ENCODE results near the gene TBL1X.
"Not testable (repeated sequence)": the region's sequence is repeated elsewhere in the genome, so short reads cannot be mapped to it uniquely, and the experiment has no call there.

Gene TBL1X

DNA sequence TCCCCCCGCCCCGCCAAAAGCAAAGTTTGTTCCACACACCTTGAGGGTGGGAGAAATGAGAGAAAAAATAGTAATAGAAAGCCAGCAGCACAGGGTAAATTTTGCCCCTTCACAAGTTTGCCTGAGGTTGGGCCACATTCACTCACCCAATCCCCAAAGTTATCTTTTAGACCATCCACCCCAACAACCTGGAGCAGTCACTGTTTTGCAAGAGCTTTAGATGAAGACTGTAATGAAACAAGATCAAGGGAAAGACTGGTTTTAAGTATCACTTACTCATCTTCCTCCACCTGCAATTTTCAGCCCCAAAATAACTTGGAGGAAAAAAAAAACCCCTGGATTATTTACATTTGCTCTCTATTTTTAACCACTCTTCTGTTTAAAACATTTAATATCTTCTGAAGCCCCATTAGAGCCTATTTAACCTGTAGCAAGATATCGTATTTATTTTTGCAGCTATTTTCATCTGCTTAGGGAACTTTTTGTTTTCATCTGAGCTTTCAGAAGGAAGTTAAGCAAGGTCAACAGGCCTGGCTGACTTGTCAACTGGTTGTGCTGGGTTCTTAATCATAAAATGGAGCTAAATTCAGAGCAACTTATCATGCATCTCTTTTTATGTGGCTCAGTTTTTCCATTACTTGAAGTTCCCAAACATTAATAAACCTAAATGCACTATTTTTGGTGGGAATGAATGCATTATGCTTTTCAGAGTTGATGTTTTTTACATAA lies 24.6 kb upstream of the TBL1X start:
- H3K4me3 ChIP-seq (ENCODE audit: low read length): no peak overlapping the region
- no peak for TF ChIP-seq ZNF274 (IDR thresholded peaks at IDR 0.05; ENCODE audit: low read depth, low read length)

DNA sequence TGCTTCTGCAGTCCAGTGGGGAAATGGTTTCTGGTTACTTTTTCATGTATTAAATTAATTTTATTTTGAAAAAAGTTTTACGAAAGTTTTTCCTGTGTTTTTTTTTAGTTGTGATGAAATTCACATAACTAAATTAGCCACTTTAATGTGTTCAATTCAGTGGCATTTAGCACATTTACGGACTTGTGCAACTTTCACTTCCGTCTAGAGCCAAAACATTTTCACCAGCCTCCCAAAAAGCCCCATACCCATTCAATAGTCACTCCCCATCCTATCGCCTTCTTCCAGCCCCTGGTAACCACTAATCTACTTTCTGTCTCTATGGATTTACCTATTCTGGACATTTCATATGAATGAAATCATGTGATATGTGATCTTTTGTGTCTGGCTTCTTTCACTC lies 22.8 kb upstream of the TBL1X start:
- H3K4me3 ChIP-seq (ENCODE audit: low read length): no peak overlapping the region
- TF ChIP-seq ZNF274 (IDR thresholded peaks at IDR 0.05; ENCODE audit: low read depth, low read length): no peak

DNA sequence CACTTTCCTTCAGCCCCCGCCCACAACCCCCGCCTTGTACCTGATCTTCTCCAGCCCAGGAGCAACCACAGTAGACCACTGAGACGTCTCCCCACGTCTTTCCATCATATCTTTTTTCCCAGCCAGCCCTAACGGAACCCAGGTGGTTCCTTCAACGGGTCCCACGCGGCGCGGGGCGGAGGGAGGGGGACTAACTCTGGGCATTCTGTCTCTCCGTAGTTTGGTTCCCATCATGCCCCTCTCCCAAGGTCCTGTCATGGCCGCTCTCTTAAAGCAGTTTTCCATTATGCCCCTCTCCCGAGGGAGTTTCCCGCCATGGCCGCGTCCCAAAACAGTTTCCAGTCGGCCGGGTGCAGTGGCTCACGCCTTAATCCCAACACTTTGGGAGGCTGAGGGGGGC lies 21.5 kb upstream of the TBL1X start:
- no peak overlapping the region for H3K4me3 ChIP-seq (ENCODE audit: low read length)
- no peak for TF ChIP-seq ZNF274 (IDR thresholded peaks at IDR 0.05; ENCODE audit: low read depth, low read length)

DNA sequence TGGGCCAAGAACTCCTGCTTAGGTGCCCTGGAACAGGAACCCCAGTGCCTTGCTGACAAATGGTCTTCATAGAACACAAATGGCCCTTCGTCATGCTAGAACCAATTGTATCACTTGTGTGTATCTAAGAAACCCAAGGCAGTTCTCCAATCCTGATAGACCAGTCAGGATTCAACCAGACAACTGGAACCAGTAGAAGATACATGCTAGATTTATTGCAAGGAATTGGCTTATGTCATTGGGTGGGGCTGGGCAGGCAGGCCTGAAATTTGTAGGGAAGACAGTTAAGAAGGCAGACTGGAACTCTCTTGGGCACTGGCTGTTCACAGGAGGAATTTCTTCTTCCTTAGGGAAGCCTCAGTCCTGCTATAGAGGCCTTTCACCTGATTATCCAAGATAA lies 17.0 kb upstream of the TBL1X start:
- no peak overlapping the region for H3K4me3 ChIP-seq (ENCODE audit: low read length)
- no peak for TF ChIP-seq ZNF274 (IDR thresholded peaks at IDR 0.05; ENCODE audit: low read depth, low read length)

DNA sequence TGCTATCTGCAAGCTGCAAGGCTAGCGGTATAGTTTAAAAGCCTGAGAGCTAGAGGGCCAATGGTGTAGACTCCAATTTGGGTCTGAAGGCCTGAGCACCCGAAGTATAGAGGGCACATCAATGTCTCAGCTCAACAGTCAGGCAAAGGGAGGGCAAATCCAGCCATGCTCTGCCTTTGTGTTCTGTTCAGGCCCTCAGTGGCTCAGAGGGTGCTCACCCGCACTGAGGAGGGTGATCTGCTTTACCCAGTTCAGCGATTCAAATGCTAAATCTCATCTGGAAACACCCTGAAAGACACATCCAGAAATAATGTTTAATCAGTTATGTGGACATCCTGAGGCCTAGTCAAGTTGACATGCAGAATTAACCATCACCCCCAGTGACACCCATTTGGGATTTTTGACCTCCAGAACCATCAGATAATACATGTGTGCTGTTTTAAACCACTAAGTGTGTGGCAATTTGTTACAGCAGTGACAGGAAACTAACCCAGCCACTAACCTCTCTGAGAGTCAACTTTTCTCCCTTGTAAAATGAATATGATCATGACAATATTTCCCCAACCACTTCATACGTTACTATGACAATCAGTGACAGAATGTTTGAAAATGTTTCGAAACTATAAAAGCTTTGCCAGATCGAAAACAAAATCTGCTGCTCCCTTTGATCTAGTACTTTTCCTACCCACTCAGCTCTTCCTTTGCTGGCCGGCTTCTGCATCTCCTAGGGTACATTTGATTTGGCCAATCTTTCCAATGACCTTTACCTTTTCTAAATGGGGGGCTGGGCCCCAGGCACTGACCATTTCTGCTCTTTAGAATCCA lies 8.4 kb upstream of the TBL1X start:
- H3K4me3 ChIP-seq (ENCODE audit: low read length): no peak overlapping the region
- no peak for TF ChIP-seq ZNF274 (IDR thresholded peaks at IDR 0.05; ENCODE audit: low read depth, low read length)

DNA sequence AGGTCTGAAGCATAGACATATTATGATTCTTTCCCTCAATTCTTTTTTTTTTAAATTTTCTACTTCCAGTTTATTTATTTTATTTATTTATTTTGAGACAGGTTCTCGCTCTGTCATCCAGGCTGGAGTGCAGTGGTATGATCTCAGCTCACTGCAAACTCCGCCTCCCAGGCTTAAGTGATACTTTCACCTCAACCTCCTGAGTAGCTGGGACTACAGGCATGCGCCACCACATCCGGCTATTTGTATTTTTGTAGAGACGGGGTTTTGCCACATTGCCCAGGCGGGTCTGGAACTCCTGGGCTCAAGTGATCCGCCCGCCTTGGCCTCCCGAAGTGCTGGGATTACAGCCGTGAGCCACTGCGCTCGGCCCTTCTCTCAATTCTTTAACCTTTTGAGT lies 6.8 kb upstream of the TBL1X start:
- not testable (repeated sequence) for H3K4me3 ChIP-seq (ENCODE audit: low read length)

DNA sequence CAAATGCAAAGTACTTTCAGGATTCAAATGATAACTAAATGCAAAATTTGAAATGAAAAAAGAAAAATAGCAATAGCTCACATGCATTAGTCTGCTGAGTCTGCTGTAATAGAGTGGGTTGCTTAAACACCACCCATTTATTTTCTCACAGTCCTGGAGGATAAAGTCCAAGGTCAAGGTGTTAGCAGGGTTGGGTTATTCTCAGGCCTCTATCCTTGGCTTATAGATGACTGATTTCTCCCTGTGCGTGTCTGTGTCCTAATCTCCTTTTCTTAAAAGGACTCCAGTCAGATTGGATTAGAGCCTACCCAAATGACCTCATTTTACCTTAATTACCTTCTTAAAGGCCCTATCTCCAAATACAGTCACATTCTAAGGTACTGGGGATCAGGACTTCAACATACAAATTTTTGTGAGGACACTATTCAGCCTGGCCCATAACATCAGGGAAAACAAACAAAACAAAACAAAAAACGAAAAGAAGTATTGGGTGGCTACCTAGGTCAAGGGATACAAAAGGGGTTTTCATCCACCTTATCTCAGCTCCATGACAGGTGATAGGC lies 6.3 kb upstream of the TBL1X start:
- no peak overlapping the region for H3K4me3 ChIP-seq (ENCODE audit: low read length)
- no peak for TF ChIP-seq ZNF274 (IDR thresholded peaks at IDR 0.05; ENCODE audit: low read depth, low read length)

DNA sequence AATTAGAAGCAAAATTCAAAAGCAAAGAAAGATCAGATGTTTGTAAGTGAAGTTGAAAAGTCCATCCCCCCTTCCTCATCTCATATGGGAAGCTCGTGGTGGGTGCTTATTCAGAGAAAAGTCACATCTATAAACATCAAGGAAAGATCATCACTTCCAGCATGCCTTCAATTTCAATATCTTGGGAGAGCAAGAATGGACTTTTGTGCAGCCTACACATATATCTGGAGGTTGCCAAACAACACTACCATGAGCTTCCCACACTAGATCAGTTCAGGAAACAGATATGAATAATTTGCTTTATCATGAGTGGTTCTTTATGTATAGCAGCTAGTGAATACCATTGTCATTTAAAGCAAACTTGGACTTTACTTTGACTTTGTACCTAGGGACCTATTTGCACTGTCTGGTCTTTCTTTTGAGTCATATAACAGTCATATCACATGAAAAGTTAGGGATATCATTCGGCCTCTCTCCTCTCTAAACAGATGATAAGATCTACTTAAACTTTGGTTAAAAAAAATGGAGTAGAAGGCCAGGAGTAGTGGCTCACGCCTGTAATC lies 5.6 kb upstream of the TBL1X start:
- TF ChIP-seq ZNF274 (IDR thresholded peaks at IDR 0.05; ENCODE audit: low read depth, low read length): no peak
- H3K4me3 ChIP-seq (ENCODE audit: low read length): no peak overlapping the region

DNA sequence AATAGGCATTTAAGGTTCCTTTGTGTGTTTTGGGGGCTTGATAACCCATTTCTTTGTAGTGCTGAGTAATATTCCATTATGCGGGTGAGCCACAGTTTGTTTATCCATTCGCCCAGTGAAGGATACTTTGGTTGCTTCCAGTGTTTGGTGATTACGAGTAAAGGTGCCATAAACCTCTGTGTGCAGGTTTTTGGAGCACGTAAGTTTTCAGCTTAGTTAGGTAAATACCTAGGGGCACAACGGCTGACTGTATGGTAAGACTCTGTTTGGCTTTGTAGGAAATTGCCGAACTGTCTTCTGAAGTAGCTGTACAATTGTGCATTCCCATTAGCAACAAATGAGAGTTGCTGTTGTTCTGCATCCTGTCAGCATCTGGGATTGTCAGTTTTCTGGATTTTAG lies 3.8 kb upstream of the TBL1X start:
- TF ChIP-seq ZNF274 (IDR thresholded peaks at IDR 0.05; ENCODE audit: low read depth, low read length): no peak
- H3K4me3 ChIP-seq (ENCODE audit: low read length): no peak overlapping the region

DNA sequence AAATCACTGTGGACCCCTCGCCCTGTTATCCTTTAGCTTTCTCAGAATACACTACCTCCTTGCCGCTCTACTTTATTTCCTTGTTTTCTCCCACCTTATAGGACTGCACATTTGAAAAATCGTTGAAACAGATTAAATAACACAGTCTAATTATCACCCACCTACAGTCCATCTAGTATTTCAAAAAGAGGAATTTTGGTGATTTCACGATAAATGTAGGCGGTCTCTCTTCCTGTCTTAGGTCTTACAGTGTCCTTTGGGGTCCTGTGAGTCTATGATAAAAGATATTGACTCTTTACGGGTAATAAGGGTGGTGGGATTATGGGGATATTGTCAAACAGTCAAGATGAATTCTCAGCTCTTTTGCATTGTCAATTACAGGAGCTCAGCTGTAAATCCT lies 2.4 kb upstream of the TBL1X start:
- no peak for TF ChIP-seq ZNF274 (IDR thresholded peaks at IDR 0.05; ENCODE audit: low read depth, low read length)
- no peak overlapping the region for H3K4me3 ChIP-seq (ENCODE audit: low read length)

DNA sequence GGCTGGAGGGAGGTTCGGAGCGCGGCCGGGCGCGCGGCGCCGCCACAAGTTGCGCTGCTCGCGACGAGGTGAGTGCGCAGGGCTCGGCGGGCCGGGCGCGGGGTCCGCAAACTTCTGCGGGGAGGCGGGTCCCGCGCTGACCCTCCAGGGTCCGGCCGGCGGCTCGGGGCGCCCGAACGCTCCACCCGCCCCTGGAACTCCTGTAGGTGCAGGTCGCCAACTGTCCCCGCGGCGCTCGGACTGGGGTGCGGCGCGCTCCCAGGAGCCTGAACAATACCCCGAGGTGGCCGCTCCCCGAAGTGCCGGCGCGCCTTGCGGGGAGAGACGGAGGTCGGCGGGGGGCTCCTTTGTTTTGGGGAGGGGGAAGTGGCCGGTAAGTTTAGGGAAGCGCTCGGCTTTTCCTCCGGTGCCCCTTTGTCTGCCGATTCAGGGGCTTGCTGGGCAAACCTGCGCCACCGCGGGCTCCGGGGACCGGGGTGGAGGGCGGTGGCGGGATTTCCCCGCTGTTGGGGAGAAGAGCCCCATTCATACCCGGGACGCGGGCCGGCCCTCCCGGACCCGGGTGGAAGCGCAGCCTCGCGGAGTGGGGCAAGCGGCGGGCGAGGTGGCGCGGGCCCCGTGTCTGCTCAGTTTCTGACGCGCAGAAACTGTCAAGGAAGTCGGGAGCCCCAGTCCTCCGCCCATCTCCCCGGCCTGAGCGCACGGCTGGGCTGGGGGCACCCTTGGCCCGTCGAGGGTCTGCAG lies 694 bp downstream of the TBL1X start:
- TF ChIP-seq ZNF274 (IDR thresholded peaks at IDR 0.05; ENCODE audit: low read depth, low read length): no peak
- H3K4me3 ChIP-seq (ENCODE audit: low read length): peak overlapping the region; percentile 72

DNA sequence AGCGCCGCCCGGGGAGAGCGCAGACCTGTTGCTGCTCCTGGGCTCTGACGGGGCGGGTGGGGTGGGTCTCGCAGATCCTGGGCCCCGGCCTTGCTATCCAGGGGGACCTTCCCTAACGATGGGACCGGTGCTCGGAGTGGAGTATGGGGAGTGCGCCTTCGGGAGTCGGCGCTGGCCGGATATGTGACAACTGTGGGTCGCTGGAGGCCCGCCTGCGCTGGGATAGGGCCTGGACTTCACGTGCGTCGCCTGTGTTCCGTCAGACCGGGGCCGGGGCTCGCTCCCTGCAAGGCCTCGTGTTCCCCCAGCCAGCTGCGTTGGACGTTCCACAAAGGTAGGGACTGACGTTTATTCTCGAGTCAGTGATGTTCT lies 1.3 kb downstream of the TBL1X start:
- TF ChIP-seq ZNF274 (IDR thresholded peaks at IDR 0.05; ENCODE audit: low read depth, low read length): no peak
- H3K4me3 ChIP-seq (ENCODE audit: low read length): peak overlapping the region; percentile 72; the same call in 1 of the 2 replicates

DNA sequence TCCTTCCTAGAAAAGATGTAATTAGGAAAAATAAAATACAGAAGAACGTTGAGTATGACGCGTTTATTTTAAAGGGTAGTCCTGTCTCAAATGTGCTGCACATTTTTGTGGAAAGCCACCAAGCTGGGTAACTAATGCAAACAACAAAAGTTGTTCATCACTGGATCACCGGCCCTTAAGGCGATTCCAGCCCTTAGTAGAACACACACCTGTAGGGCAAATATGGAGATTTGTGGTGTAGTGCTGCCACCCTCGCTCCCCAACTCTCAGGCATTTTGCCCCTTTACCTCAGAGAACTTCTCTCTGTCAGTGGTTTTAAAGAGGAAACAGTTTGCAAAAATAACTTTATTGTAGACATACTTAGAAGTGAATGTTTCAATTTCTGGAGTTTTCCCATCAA lies 1.9 kb downstream of the TBL1X start:
- peak overlapping the region; percentile 72; the same call in 1 of the 2 replicates for H3K4me3 ChIP-seq (ENCODE audit: low read length)
- TF ChIP-seq ZNF274 (IDR thresholded peaks at IDR 0.05; ENCODE audit: low read depth, low read length): no peak

DNA sequence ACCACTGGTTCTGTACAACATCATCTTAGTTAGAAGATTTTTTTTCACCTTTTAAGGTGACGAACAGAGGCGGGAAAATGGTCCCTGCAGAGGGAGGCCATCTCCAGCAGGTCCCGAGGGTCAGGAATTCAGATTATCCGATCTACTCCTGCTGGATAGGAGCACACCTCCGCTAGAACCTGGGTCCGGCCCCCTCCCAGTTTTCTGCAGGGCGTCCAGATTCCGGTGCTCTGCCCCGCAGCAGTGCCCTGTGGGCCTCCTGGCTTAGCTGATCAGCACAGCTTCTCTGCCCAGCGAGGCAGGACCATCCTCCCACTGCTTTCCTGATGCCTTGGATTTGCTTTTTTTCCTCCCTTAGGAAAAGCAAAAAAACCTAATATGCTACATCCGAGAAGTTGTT lies 2.3 kb downstream of the TBL1X start:
- no peak for TF ChIP-seq ZNF274 (IDR thresholded peaks at IDR 0.05; ENCODE audit: low read depth, low read length)
- H3K4me3 ChIP-seq (ENCODE audit: low read length): no peak overlapping the region
